Panc1 (cell line): ENCODE measurements around the gene CENPF. TPM values are rescaled to one million over a fixed set of nuclear protein-coding genes. Genes with fewer than 3 reads are reported as not detected.

ENCODE experiments used
- ATAC-seq: fragments of 200-7000 bp; cut with Tn5 transposase; 2 replicates; pipeline ENCODE4 v1.9.1; 2020; ENCODE audit warnings: mild to moderate bottlenecking, moderate library complexity
- BruUV-seq: library from RNA; stranded (reverse); fragments of 400-500 nt; replicated peaks from 2 replicates; lab custom pipeline; 2021; lab: Mats Ljungman, UMichigan
- CTCF ChIA-PET: fragments of 300-600 bp; sonication (Branson Sonifier 250); formaldehyde crosslinking; loops from one replicate; lab custom pipeline; 2022; ENCODE audit warnings: antibody characterized with exemption; lab: Charles Lee
- POLR2A ChIA-PET: fragments of 300-600 bp; sonication (Branson Sonifier 250); formaldehyde crosslinking; loops from one replicate; lab custom pipeline; 2022; ENCODE audit warnings: antibody characterized with exemption; lab: Charles Lee
- DNase-seq: peaks from one replicate; pipeline ENCODE4 v3.0.0-alpha.2; 2010; ENCODE audit warnings: low read depth, low spot score
- H3K27ac ChIP-seq: 2 replicates; pipeline ENCODE4 v1.5.1; 2011; ENCODE audit warnings: mild to moderate bottlenecking, low read length, inconsistent platforms
- H3K27me3 ChIP-seq: fragments of 200-500 bp; sonication (Bioruptor generic); 2 replicates; pipeline ENCODE4 v1.6.0; 2014; ENCODE audit warnings: low read length, inconsistent platforms; ENCODE audit not compliant: control insufficient read depth, insufficient read depth
- H3K36me3 ChIP-seq: fragments of 200-500 bp; sonication (Bioruptor generic); 2 replicates; pipeline ENCODE4 v1.5.1; 2014; ENCODE audit warnings: inconsistent platforms, mild to moderate bottlenecking, low read length, moderate library complexity; ENCODE audit not compliant: control insufficient read depth, insufficient read depth
- H3K4me1 ChIP-seq: 2 replicates; pipeline ENCODE4 v1.5.1; 2011; ENCODE audit warnings: inconsistent platforms, mild to moderate bottlenecking, low read length, moderate library complexity; ENCODE audit not compliant: control insufficient read depth, insufficient read depth
- H3K4me3 ChIP-seq, 2 experiments: 2 replicates each; pipeline ENCODE4 v1.5.1; 2011 to 2012; ENCODE audit warnings: low read depth in 2 of 2, low read length in 2 of 2, mild to moderate bottlenecking in 2 of 2, inconsistent platforms in 1 of 2, moderate library complexity in 1 of 2
- H3K9me3 ChIP-seq: fragments of 200-500 bp; sonication (Bioruptor generic); 2 replicates; pipeline ENCODE4 v1.5.1; 2014; ENCODE audit warnings: low read depth, mild to moderate bottlenecking, inconsistent platforms, low read length, moderate library complexity; ENCODE audit not compliant: control insufficient read depth, insufficient read depth
- POLR2AphosphoS5 ChIP-seq: IDR thresholded peaks from 2 replicates; pipeline ENCODE4 v1.6.1; 2012; ENCODE audit warnings: mild to moderate bottlenecking, low read depth, low read length, moderate library complexity
- SIN3A ChIP-seq: IDR thresholded peaks from 2 replicates; pipeline ENCODE4 v1.6.1; 2012; ENCODE audit warnings: low read depth, mild to moderate bottlenecking, low read length, moderate library complexity, borderline replicate concordance; ENCODE audit not compliant: insufficient read depth
- TCF7L2 ChIP-seq: IDR thresholded peaks from 2 replicates; pipeline ENCODE4 v1.6.1; 2011; ENCODE audit warnings: mild to moderate bottlenecking, low read depth, low read length, inconsistent platforms
- in situ Hi-C: cut with HindIII; loops from 2 replicates; pipeline ENCODE4 v1.10.0; 2016; ENCODE audit warnings: low sequenced_read_pairs, low pct_unique_long_range_greater_than_20kb
- intact Hi-C: fragments of 100-400 bp; cut with micrococcal nuclease; formaldehyde crosslinking; loops from one replicate; pipeline ENCODE4 v1.10.0; 2022; ENCODE audit not compliant: unreplicated experiment
- total RNA-seq: library from RNA; stranded (reverse); gene quantifications from one replicate; pipeline ENCODE4 v1.2.1, GENCODE V29; 2021; ENCODE audit not compliant: unreplicated experiment
- TF ChIP-seq, protein P1 (sequence below): fragments of 450-650 bp; IDR thresholded peaks from 2 replicates; pipeline ENCODE4 v1.5.1; 2017; ENCODE audit warnings: mild to moderate bottlenecking
- TF ChIP-seq, protein P2 (sequence below), 2 experiments: IDR thresholded peaks; 2 replicates each; pipeline ENCODE4 v1.6.1; 2011 to 2012; ENCODE audit warnings: low read depth in 2 of 2, control low read depth in 1 of 2, low read length in 1 of 2, mild to moderate bottlenecking in 1 of 2, moderate library complexity in 1 of 2; ENCODE audit not compliant: insufficient read depth in 1 of 2

CENPF gene
- total RNA-seq, 1 experiment from 2014 or later, result 156 TPM

DNA sequence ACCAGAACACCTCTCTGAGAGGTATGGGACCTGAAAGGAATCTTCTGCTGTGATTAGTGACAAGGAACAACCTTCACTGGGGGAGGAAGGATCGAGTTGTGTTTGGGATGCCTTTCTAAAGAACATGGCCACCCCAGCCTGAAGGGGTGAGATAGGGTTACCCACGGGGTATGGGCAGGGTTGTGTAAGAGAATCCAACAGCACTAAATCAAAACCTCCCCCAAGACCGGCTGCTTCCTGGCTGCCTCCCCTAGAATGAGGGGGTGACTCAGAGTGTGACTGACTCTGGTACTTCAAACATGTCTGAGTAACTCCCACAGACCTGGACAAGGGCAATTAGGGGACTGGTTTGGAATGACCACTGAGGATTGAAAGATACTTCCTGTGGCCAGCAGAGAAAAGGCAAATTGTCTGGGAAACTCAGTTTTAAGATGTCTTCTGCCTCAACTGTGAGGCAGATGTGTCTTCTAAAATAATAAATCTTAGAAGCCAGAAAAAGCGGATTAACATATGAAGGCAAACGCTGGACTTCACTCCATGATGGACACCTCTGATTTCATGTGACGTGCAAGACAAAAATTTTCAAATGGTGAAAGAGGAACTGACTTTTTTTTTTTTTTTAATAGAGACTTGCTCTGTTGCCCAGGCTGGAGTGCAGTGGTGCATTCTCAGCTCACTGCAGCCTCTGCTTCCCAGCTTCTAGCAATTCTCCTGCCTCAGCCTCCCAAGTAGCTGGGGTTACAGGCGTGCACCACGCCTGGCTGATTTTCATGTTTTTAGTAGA lies 44.9 kb upstream of the CENPF start:
- ATAC-seq, result peak; percentile 81
- Histone ChIP-seq H3K27me3 (no peaks in the 10 kb centered on the region), H3K9me3 (no peaks in the 10 kb centered on the region), H3K4me3 (no peak overlapping the region), H3K4me1 (peaks cover 22% of the 10 kb centered on the region), H3K27ac (peak overlapping the region; percentile 65), H3K36me3 (no peaks in the 10 kb centered on the region)
- ChIA-PET POLR2A (no interaction called here), CTCF (no interaction called here)
- in situ Hi-C loops, result no loop called here
- TF ChIP-seq, protein P1, sequence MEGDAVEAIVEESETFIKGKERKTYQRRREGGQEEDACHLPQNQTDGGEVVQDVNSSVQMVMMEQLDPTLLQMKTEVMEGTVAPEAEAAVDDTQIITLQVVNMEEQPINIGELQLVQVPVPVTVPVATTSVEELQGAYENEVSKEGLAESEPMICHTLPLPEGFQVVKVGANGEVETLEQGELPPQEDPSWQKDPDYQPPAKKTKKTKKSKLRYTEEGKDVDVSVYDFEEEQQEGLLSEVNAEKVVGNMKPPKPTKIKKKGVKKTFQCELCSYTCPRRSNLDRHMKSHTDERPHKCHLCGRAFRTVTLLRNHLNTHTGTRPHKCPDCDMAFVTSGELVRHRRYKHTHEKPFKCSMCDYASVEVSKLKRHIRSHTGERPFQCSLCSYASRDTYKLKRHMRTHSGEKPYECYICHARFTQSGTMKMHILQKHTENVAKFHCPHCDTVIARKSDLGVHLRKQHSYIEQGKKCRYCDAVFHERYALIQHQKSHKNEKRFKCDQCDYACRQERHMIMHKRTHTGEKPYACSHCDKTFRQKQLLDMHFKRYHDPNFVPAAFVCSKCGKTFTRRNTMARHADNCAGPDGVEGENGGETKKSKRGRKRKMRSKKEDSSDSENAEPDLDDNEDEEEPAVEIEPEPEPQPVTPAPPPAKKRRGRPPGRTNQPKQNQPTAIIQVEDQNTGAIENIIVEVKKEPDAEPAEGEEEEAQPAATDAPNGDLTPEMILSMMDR, result no peak
- TF ChIP-seq TCF7L2 (no peak), POLR2AphosphoS5 (no peak)
- TF ChIP-seq, protein P2, sequence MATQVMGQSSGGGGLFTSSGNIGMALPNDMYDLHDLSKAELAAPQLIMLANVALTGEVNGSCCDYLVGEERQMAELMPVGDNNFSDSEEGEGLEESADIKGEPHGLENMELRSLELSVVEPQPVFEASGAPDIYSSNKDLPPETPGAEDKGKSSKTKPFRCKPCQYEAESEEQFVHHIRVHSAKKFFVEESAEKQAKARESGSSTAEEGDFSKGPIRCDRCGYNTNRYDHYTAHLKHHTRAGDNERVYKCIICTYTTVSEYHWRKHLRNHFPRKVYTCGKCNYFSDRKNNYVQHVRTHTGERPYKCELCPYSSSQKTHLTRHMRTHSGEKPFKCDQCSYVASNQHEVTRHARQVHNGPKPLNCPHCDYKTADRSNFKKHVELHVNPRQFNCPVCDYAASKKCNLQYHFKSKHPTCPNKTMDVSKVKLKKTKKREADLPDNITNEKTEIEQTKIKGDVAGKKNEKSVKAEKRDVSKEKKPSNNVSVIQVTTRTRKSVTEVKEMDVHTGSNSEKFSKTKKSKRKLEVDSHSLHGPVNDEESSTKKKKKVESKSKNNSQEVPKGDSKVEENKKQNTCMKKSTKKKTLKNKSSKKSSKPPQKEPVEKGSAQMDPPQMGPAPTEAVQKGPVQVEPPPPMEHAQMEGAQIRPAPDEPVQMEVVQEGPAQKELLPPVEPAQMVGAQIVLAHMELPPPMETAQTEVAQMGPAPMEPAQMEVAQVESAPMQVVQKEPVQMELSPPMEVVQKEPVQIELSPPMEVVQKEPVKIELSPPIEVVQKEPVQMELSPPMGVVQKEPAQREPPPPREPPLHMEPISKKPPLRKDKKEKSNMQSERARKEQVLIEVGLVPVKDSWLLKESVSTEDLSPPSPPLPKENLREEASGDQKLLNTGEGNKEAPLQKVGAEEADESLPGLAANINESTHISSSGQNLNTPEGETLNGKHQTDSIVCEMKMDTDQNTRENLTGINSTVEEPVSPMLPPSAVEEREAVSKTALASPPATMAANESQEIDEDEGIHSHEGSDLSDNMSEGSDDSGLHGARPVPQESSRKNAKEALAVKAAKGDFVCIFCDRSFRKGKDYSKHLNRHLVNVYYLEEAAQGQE (IDR thresholded peaks at IDR 0.05; ENCODE audit: insufficient read depth in 1 of 2, low read depth in 2 of 2, low read length in 1 of 2), result no peak
- intact Hi-C loops, result no loop called here
- no TSS peak for BruUV-seq
- DNase-seq, result no peak

DNA sequence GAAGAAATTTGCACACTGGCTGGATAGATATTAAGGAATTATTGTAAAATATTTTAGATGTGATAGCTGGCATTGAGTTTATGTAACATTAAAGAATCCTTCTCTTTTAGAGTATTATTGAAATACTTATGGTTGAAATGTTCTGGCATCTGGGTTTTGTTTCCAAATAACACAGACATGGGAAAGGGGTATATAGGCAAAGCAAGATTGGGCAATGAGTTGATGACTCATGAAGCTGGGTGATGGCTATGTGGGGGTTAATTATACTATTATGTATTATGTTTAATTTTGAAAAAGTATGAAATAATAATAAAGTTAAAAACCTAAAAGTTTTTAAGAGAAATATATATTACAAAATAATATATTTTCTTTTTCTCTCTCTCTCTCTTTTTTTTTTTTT lies 39.1 kb upstream of the CENPF start:
- no peaks in the 10 kb centered on the region for H3K36me3 ChIP-seq
- ATAC-seq, result no peak
- ChIA-PET CTCF (no interaction called here), POLR2A (no interaction called here)
- no peak overlapping the region for H3K4me3 ChIP-seq
- intact Hi-C loops (no loop called here), in situ Hi-C loops (no loop called here)
- H3K27me3 ChIP-seq, result no peaks in the 10 kb centered on the region
- BruUV-seq, result no TSS peak
- DNase-seq, result no peak
- H3K4me1 ChIP-seq, result peaks cover 19% of the 10 kb centered on the region
- H3K27ac ChIP-seq, result no peak overlapping the region
- TF ChIP-seq TCF7L2, result no peak
- TF ChIP-seq POLR2AphosphoS5, result no peak
- TF ChIP-seq, protein P1, result no peak
- TF ChIP-seq SIN3A, result no peak
- TF ChIP-seq, protein P2 (IDR thresholded peaks at IDR 0.05; ENCODE audit: insufficient read depth in 1 of 2, low read depth in 2 of 2, low read length in 1 of 2), result no peak
- H3K9me3 ChIP-seq, result no peaks in the 10 kb centered on the region
